Measurements from ENCODE around the gene LYG1.

Gene LYG1

GRCh38 chr2:99297994-99298393, 3.0 kb downstream of the LYG1 start:
- no peak overlapping the region for H3K4me3 ChIP-seq (ENCODE audit: low read length)
- H3K9me2 ChIP-seq (replicated peaks; ENCODE audit: insufficient read depth, low read length) = no peaks in the 10 kb centered on the region
- H3K36me3 ChIP-seq (replicated peaks; ENCODE audit: insufficient read depth, low read length) = no peaks in the 10 kb centered on the region
- no peak for DNase-seq
- H3K27ac ChIP-seq (ENCODE audit: low read length) = no peak overlapping the region
- H3K4me2 ChIP-seq (ENCODE audit: low read depth, low read length) = no peak overlapping the region
- H3K79me2 ChIP-seq (ENCODE audit: low read length) = no peaks in the 10 kb centered on the region
- no peaks in the 10 kb centered on the region for H4K20me1 ChIP-seq (ENCODE audit: insufficient read depth, low read length)
- H3F3A ChIP-seq (ENCODE audit: insufficient read depth, low read length) = no peaks in the 10 kb centered on the region
- no peaks in the 10 kb centered on the region for H3K27me3 ChIP-seq (replicated peaks; ENCODE audit: insufficient read depth, low read length)
- TF ChIP-seq EZH2phosphoT487 (IDR thresholded peaks at IDR 0.05; ENCODE audit: low read length) = no peak
- no peak for TF ChIP-seq EZH2 (optimal IDR thresholded peaks at IDR 0.05; ENCODE audit: low read depth, low read length)
- TF ChIP-seq, protein P1, sequence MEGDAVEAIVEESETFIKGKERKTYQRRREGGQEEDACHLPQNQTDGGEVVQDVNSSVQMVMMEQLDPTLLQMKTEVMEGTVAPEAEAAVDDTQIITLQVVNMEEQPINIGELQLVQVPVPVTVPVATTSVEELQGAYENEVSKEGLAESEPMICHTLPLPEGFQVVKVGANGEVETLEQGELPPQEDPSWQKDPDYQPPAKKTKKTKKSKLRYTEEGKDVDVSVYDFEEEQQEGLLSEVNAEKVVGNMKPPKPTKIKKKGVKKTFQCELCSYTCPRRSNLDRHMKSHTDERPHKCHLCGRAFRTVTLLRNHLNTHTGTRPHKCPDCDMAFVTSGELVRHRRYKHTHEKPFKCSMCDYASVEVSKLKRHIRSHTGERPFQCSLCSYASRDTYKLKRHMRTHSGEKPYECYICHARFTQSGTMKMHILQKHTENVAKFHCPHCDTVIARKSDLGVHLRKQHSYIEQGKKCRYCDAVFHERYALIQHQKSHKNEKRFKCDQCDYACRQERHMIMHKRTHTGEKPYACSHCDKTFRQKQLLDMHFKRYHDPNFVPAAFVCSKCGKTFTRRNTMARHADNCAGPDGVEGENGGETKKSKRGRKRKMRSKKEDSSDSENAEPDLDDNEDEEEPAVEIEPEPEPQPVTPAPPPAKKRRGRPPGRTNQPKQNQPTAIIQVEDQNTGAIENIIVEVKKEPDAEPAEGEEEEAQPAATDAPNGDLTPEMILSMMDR (IDR thresholded peaks at IDR 0.05; ENCODE audit: low read length) = no peak
- no peaks in the 10 kb centered on the region for H3K9me3 ChIP-seq (replicated peaks; ENCODE audit: insufficient read depth, low read length)
- no peak overlapping the region for H3K9ac ChIP-seq (ENCODE audit: low read length)
- no peaks in the 10 kb centered on the region for H3K4me1 ChIP-seq (ENCODE audit: low read length)
- H2AFZ ChIP-seq (ENCODE audit: low read length) = no peak overlapping the region

DNA sequence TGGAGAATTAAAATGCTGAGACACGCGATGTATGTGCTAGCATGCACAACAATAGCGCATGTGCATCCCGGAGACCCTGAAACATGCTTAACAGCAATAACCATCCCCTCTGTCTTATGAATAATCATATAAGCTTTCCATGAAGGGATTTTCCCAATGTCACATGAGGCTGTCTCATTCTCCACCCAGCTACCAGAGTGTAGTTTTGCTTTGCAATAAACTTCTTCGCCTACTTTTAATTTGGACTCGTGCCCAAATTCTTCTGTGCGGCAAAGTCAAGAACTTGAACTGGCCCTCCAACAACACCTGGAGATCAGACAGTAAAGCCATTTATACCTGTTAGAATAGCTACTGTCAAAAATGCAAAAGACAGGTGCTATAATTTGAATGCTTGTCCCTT, 15.5 kb downstream of the LYG1 start:
- H3K9me3 ChIP-seq (replicated peaks; ENCODE audit: insufficient read depth, low read length) = no peaks in the 10 kb centered on the region
- no peaks in the 10 kb centered on the region for H3K79me2 ChIP-seq (ENCODE audit: low read length)
- no peak overlapping the region for H3K4me3 ChIP-seq (ENCODE audit: low read length)
- H3K27ac ChIP-seq (ENCODE audit: low read length) = no peak overlapping the region
- TF ChIP-seq EZH2 (optimal IDR thresholded peaks at IDR 0.05; ENCODE audit: low read depth, low read length) (no peak), EZH2phosphoT487 (IDR thresholded peaks at IDR 0.05; ENCODE audit: low read length) (no peak)
- TF ChIP-seq, protein P1 (IDR thresholded peaks at IDR 0.05; ENCODE audit: low read length) = no peak
- no peaks in the 10 kb centered on the region for H3K4me1 ChIP-seq (ENCODE audit: low read length)
- no peaks in the 10 kb centered on the region for H3K9me2 ChIP-seq (replicated peaks; ENCODE audit: insufficient read depth, low read length)
- no peaks in the 10 kb centered on the region for H3F3A ChIP-seq (ENCODE audit: insufficient read depth, low read length)
- H3K9ac ChIP-seq (ENCODE audit: low read length) = no peak overlapping the region
- no peaks in the 10 kb centered on the region for H3K27me3 ChIP-seq (replicated peaks; ENCODE audit: insufficient read depth, low read length)
- DNase-seq = no peak
- H2AFZ ChIP-seq (ENCODE audit: low read length) = no peak overlapping the region
- H3K36me3 ChIP-seq (replicated peaks; ENCODE audit: insufficient read depth, low read length) = no peaks in the 10 kb centered on the region
- no peak overlapping the region for H3K4me2 ChIP-seq (ENCODE audit: low read depth, low read length)
- H4K20me1 ChIP-seq (ENCODE audit: insufficient read depth, low read length) = no peaks in the 10 kb centered on the region

- Histone ChIP-seq H3K79me2 (ENCODE audit: low read length) (no peaks in the 10 kb centered on the region), H4K20me1 (ENCODE audit: insufficient read depth, low read length) (no peaks in the 10 kb centered on the region), H3K4me2 (ENCODE audit: low read depth, low read length) (no peak overlapping the region), H3K9me2 (replicated peaks; ENCODE audit: insufficient read depth, low read length) (no peaks in the 10 kb centered on the region), H3K27me3 (replicated peaks; ENCODE audit: insufficient read depth, low read length) (no peaks in the 10 kb centered on the region), H3F3A (ENCODE audit: insufficient read depth, low read length) (no peaks in the 10 kb centered on the region), H3K9me3 (replicated peaks; ENCODE audit: insufficient read depth, low read length) (no peaks in the 10 kb centered on the region), H3K4me3 (ENCODE audit: low read length) (no peak overlapping the region), H2AFZ (ENCODE audit: low read length) (no peak overlapping the region), H3K36me3 (replicated peaks; ENCODE audit: insufficient read depth, low read length) (no peaks in the 10 kb centered on the region), H3K27ac (ENCODE audit: low read length) (no peak overlapping the region), H3K9ac (ENCODE audit: low read length) (no peak overlapping the region), H3K4me1 (ENCODE audit: low read length) (no peaks in the 10 kb centered on the region)
- DNase-seq = no peak
- no peak for TF ChIP-seq EZH2 (optimal IDR thresholded peaks at IDR 0.05; ENCODE audit: low read depth, low read length)
- TF ChIP-seq, protein P1 (IDR thresholded peaks at IDR 0.05; ENCODE audit: low read length) = no peak
- TF ChIP-seq EZH2phosphoT487 (IDR thresholded peaks at IDR 0.05; ENCODE audit: low read length) = no peak
These were observed 20.9 kb downstream of the LYG1 start for GRCh38 chr2:99279969-99280695.

All from MM.1S (cell line).